NT2/D1 (cell line): ENCODE results near the gene CHST6.

Experiments used
- SUZ12 ChIP-seq: IDR thresholded peaks from 2 replicates; pipeline ENCODE4 v1.6.1; 2011; ENCODE audit not compliant: insufficient read length, insufficient read depth; ENCODE audit errors: extremely low read depth
- YY1 ChIP-seq: IDR thresholded peaks from 2 replicates; pipeline ENCODE4 v1.6.1; 2011; ENCODE audit not compliant: insufficient read length, insufficient read depth
- ZNF274 ChIP-seq: IDR thresholded peaks from 2 replicates; pipeline ENCODE4 v1.6.1; 2011; ENCODE audit warnings: mild to moderate bottlenecking, low read depth, low read length

GRCh38 chr16:75503801-75504200 lies 8.6 kb upstream of the CHST6 start:
- TF ChIP-seq ZNF274 (no peak), SUZ12 (no peak), YY1 (no peak)
